Measurements from ENCODE around the gene L2HGDH.

Gene L2HGDH

DNA sequence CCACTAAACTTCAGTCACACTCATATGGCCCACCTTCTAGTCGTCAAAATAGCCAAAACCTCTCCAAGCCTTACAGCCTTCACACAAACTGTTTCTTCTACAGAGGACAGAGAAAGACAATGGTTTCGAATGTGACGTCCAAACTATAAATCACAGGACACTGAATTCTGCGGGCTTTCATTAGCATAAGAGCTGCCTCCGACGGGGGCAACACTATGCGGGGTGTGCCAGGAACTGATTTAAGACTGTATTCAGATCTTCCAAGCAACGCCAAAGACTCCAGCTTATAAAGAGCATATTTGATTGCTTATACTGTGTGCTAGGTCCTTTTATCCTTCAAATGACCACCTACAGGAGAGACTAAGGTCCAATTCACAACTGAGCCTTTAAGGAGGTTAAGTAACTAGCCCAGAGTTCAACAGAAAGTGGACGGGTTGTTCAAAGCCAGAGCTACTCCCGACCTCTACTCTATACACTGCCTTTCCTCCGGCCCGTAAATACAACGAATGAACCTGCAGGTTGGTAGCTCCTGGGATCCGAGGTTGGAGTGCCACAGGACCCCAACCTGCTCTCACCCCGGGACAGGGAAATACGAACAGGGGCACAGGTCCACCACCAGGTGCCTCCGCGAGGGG is 575 bp downstream of the L2HGDH start:
- DNase-seq (ENCODE audit: low read depth in 1 of 2, low spot score in 1 of 2): no peak
- TF ChIP-seq, protein P1, sequence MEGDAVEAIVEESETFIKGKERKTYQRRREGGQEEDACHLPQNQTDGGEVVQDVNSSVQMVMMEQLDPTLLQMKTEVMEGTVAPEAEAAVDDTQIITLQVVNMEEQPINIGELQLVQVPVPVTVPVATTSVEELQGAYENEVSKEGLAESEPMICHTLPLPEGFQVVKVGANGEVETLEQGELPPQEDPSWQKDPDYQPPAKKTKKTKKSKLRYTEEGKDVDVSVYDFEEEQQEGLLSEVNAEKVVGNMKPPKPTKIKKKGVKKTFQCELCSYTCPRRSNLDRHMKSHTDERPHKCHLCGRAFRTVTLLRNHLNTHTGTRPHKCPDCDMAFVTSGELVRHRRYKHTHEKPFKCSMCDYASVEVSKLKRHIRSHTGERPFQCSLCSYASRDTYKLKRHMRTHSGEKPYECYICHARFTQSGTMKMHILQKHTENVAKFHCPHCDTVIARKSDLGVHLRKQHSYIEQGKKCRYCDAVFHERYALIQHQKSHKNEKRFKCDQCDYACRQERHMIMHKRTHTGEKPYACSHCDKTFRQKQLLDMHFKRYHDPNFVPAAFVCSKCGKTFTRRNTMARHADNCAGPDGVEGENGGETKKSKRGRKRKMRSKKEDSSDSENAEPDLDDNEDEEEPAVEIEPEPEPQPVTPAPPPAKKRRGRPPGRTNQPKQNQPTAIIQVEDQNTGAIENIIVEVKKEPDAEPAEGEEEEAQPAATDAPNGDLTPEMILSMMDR (IDR thresholded peaks at IDR 0.05; ENCODE audit: insufficient read depth, low read length): peak; percentile 6
- TF ChIP-seq POLR2AphosphoS5 (IDR thresholded peaks at IDR 0.05; ENCODE audit: low read depth) (no peak), REST (IDR thresholded peaks at IDR 0.05; ENCODE audit: insufficient replicate concordance, low read depth) (no peak), GABPA (IDR thresholded peaks at IDR 0.05; ENCODE audit: low read depth) (no peak), SPI1 (IDR thresholded peaks at IDR 0.05; ENCODE audit: borderline replicate concordance, low read depth) (no peak)
- Histone ChIP-seq H3K27me3 (ENCODE audit: insufficient read depth, poor library complexity, severe bottlenecking) (no peaks in the 10 kb centered on the region), H3K4me3 (replicated peaks; ENCODE audit: insufficient read depth, low read length) (peak overlapping the region; percentile 79), H3K27ac (replicated peaks) (peak overlapping the region; percentile 94)

- Histone ChIP-seq H3K27ac (replicated peaks) (no peak overlapping the region), H3K4me3 (replicated peaks; ENCODE audit: insufficient read depth, low read length) (no peak overlapping the region), H3K27me3 (ENCODE audit: insufficient read depth, poor library complexity, severe bottlenecking) (no peaks in the 10 kb centered on the region)
- TF ChIP-seq, protein P1 (IDR thresholded peaks at IDR 0.05; ENCODE audit: insufficient read depth, low read length): no peak
- TF ChIP-seq GABPA (IDR thresholded peaks at IDR 0.05; ENCODE audit: low read depth) (no peak), SPI1 (IDR thresholded peaks at IDR 0.05; ENCODE audit: borderline replicate concordance, low read depth) (no peak)
- DNase-seq (ENCODE audit: low read depth in 1 of 2, low spot score in 1 of 2): no peak
Measured at GRCh38 chr14:50310445-50310844, 1.6 kb downstream of the L2HGDH start.

GRCh38 chr14:50308363-50308915 is 3.6 kb downstream of the L2HGDH start:
- no peaks in the 10 kb centered on the region for H3K27me3 ChIP-seq (ENCODE audit: insufficient read depth, poor library complexity, severe bottlenecking)
- no peak overlapping the region for H3K4me3 ChIP-seq (replicated peaks; ENCODE audit: insufficient read depth, low read length)
- no peak for DNase-seq (ENCODE audit: low read depth in 1 of 2, low spot score in 1 of 2)
- TF ChIP-seq, protein P1 (IDR thresholded peaks at IDR 0.05; ENCODE audit: insufficient read depth, low read length): no peak
- TF ChIP-seq GABPA (IDR thresholded peaks at IDR 0.05; ENCODE audit: low read depth) (no peak), REST (IDR thresholded peaks at IDR 0.05; ENCODE audit: insufficient replicate concordance, low read depth) (no peak), SPI1 (IDR thresholded peaks at IDR 0.05; ENCODE audit: borderline replicate concordance, low read depth) (no peak), POLR2AphosphoS5 (IDR thresholded peaks at IDR 0.05; ENCODE audit: low read depth) (no peak)
- H3K27ac ChIP-seq (replicated peaks): no peak overlapping the region
